NCI-H526 (cell line): ENCODE results near the gene DMTF1.
"Not testable (repeated sequence)": the region's sequence is repeated elsewhere in the genome, so short reads cannot be mapped to it uniquely, and the experiment has no call there.

Source experiments
- DNase-seq, 2 experiments: peaks; one replicate each; lab custom pipeline; 2025; lab: John Stamatoyannopoulos, UW

Gene DMTF1, protein sequence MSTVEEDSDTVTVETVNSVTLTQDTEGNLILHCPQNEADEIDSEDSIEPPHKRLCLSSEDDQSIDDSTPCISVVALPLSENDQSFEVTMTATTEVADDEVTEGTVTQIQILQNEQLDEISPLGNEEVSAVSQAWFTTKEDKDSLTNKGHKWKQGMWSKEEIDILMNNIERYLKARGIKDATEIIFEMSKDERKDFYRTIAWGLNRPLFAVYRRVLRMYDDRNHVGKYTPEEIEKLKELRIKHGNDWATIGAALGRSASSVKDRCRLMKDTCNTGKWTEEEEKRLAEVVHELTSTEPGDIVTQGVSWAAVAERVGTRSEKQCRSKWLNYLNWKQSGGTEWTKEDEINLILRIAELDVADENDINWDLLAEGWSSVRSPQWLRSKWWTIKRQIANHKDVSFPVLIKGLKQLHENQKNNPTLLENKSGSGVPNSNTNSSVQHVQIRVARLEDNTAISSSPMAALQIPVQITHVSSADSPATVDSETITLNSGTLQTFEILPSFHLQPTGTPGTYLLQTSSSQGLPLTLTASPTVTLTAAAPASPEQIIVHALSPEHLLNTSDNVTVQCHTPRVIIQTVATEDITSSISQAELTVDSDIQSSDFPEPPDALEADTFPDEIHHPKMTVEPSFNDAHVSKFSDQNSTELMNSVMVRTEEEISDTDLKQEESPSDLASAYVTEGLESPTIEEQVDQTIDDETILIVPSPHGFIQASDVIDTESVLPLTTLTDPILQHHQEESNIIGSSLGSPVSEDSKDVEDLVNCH

DNA sequence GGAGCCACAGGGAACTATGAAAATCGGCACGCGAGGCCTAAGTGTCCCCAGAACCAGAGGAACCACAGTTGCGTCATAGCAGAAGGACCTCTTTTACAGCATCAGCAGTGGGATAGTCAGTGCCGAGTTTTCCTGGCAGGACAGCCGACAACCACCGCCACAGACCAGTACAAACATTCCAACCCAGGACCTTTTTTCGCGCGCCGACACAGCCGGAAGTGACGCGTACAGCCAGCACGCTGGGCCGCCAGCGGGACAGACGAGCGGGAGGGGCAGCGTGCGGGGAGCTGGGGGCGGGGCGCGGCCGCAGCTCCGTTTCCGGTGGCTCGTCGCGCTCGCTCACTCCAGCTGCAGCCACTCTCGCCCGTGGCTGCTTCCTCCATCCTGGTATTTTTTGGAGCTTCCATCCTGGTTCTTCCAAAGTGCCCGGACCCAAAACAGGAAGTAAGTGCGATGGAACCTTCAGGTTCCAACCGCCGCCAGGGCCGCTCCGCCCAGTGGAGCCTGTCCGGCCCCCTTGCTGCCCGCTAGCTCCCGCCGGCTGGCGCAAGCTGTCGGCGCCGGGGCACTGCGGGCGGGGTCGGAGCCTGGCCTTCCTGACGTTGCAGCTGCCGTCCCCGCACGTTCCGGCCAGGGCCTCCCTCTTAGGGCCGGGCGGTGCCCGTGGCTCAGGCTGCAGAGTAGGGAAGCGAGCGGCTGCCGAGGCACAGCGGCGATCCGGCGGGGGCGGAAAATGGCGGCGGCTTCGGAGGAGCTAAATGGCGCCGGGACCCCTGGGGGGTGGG lies at the start of gene DMTF1:
DMTF1 (plus strand) TSS at position 342 of the 785 bp plus-strand sequence. CDS start 12,489 bp downstream, outside the sequence.
- peak; percentile 96 to 98 for DNase-seq

DNA sequence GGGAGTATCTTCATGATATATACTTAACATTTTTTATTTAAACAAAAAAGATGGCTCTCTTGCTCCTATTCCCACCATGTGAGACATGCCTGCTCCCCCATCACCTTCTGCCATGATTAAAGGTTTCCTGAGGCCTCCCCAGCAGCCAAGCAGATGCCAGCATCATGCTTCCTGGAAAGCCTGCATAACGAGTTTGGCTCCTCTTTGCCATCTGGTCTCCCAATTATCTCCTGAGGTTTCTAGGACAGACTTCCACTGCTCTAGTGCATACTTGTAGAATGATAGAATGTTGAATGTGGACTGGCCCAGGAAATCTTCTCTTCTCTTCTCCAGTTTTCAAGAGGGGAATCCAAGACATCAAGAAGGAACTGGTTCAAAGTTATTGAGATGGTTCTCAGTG lies 46.9 kb upstream of the DMTF1 start:
- DNase-seq: no peak

DNA sequence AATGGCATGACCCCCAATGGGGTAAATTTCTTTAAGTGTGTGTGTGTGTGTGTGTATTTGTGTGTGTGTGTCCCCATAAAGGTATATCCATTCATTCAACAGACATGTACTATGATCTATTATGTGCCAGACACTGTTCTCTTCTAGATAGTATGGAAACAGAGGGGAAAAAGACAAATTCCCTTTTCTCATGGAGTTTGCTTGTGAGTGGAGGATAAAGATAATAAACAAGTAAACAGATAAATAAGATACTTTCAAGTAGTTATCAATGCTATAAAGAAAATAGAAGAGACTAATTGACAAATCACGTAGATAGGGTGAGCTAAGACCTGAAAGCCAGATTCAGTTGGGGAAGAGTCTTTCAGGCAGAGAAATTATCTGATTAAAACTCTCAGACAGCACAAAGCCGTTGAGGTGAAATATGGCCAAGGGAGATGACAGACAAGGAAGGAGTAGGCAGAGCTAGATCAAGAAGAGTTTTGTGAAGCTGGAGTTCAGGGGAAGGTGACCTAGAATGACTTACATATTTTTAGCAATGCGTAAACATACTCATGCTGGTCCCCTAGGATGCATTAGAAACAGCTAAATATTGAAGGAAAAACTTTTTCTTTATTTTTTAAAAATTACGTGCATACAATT lies 45.2 kb upstream of the DMTF1 start:
- DNase-seq: no peak

DNA sequence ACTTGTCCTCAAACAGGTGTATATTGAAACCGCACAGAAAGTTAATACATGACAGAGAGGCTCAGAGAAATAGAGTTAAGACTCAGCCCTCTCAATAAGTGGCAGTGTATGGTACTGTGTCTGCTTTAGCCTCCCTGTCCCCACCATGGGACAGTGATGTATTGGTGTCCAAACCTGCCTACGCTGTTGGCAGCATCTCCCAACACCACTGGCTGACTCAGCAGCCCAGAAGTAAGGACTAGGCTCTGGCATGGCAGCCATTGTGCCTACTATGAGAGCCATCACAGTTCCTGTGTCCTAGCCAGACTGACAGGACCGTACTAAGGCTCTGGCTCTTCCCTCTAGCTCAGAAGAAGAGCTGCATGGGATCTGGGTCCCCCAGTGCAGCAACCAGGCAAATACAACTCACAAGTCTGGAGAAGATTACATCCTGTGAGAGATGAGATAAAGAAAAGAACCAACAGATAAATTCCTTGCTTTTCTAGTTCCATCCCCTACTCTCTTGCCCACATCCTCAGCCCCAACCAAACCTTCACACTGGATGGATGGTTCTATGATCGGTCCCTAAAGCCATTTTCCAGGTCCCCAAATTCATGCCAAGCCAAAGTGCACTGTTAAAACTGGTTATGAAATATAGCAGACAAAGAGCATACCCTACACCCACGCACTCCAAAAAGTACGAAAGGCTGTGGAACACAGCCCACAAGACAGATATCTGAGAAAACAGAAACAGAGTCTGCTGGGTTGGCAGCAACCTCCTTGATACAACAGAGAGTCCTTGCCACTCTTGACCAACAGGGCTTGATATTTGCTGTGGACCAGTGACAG lies 44.1 kb upstream of the DMTF1 start:
- no peak for DNase-seq

DNA sequence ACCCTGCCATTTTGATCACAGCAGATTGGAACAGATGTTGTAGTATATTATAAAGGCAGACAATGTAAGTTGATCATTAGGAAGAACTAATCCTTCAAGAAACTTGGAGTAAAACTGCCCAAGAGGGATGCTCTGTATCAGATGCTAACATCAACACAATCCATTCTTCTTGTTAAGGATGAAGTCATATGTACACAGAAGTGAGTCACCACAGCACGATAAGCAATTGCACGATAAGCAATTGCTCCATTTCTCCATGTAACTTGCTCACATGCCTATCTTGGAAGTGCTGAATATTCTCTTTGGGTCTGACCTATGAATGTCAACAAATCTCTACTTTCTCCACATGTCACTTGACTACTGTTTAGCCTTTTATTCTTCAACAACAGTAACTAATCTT lies 41.5 kb upstream of the DMTF1 start:
- DNase-seq: no peak

DNA sequence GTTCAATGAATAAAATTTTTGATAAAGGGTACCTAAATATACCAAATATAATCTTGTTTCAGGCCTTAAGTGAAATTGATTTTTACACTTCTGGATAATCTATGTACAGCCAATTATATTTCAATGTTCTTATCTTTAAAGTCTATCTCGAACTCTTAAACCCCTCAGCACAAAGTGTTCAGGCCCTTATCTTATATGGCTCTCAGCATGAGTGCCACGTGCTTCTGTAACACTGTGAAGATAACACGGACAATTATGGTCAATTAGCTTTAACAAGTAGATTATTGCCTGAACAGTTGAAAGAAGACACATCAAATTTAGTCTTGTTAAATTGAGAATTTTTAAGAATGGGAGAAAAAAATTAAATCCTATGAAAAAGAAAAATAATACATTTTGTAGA lies 40.4 kb upstream of the DMTF1 start:
- DNase-seq: no peak

DNA sequence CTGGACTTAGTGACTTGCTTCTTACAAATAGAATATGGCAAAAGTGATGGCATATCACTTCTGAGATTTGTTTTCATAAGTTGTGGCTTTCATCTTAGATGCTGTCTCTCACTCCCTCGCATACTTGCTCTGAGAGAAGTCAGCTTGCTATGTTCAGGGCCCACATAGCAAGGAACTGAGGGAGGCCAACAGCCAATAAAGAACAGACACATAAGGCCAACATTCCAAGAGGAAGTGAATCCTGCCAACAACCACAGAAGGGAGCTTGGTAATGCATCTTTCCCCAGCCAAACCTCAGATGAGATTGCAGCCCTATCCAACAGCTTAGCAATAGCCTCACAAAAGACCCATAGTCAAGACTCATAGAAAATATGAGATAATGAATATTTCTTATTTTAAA lies 39.2 kb upstream of the DMTF1 start:
- no peak for DNase-seq

DNA sequence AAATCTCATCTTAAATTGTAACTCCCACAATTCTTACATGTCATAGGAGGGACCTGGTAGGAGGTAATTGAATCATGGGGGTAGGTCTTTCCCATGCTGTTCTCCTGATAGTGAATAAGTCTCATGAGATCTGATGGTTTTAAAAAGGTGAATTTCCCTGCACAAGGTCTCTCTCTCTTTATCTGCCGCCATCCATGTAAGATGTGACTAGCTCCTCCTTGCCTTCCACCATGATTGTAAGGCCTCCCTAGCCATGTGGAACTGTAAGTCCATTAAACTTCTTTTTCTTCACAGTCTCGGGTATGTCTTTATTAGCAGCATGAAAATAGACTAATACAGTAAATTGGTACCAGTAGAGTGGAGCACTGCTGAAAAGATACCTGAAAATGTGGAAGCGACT lies 38.3 kb upstream of the DMTF1 start:
- DNase-seq: not testable (repeated sequence)

DNA sequence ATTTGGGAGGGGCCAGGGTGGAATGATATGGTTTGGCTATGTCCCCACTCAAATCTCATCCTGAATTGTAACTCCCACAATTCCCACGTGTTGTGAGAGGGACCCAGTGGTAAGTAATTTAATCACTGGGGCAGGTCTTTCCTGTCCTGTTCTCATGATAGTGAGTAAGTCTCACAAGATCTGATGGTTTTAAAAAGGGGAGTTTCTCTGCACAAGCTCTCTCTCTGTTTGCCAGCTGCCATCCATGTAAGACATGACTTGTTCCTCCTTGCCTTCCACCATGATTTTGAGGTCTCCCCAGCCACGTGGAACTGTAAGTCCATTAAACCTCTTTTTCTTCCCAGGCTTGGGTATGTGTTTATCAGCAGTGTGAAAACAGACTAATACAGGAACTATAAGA lies 36.5 kb upstream of the DMTF1 start:
- not testable (repeated sequence) for DNase-seq

DNA sequence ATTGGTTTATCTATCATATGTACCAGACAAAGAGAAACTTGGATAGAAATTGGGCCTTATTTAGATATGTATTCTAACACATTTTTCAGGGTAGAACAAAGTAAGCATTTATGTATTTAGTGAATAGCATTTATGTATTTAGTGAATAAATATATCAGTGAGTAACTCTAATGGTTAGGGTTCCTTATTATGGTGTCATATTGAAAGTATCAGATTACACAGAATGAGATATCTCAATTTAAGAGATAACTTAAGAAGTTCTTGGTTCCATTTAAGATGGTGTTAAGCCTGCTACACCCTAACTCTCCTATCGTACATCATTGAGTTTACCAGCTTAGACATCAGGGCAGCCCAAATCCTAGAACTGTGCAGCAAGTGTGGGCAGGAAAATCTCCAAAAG lies 35.9 kb upstream of the DMTF1 start:
- no peak for DNase-seq

DNA sequence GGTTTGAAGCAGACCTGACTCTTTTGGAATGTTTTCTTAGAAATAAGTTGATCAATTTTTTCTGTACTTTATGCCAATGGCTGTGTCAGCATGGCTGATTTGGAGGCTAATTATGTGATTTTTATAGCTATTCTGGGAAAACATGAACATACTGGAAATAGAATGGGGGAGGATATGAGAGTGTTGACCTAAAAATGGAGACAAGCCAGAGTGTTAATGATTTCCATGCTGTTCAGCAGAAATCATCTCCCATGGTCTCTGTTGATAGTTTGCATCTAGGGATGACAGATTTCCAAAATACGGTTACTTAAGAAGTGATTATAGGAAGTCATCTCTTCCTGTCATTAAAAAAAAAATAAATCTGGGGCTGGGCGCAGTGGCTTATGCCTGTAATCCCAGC lies 32.7 kb upstream of the DMTF1 start:
- DNase-seq: no peak

DNA sequence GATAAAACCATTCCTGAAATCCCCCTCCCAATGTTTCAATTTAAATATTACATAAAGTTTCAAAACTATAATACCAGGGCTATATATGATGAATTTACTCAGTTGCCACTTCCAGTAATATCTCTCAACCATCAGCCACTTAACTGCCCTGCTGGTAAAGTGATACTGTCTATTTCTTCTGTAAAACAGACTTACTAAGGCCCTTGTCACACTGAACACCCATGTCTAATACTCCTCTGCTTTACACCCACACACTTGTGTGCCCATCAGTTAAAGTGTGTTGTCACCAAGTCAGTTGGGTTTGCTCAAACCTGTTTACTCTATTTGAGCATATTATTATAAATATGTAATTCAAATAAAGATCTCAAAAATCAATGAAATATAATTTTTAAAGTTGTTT lies 29.1 kb upstream of the DMTF1 start:
- DNase-seq: no peak

DNA sequence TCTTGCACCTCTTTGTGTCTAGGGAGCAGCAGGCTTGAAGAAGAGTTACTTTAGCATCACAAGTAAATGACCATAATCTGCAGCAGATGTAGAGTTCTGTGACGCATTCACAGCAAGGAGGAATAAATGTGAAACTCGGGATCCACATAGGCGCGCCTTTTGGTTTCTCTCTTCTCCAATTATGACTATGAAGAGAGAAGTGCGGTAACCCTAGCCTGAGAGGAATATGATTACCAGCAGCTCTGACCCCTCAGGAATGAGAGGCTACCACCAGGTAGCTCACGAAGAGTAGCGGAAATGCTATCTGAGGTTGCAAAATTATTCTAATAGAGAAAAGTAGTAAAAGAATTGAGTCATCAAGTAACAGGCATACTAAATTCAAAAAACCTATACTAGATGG lies 25.2 kb upstream of the DMTF1 start:
- DNase-seq: no peak

DNA sequence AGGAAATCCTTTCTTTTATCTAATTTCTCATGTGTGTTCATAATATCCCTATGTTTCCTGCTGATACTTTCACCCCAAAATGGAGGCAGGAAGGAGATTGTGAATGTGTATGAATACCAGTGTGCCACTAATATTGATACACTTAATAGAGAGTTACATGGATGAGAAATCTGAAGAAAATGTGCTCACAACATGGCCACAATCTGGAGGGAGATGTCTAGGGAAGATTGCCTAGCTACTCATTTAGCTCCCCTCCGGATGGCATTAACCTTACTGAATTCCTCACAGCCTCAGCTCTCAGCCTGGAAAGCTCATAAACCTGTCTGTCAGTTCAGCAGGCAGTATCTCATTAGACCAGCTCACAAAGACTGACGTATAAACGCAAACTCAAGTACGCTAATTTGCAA lies 23.4 kb upstream of the DMTF1 start:
- DNase-seq: peak; percentile 63 to 66

DNA sequence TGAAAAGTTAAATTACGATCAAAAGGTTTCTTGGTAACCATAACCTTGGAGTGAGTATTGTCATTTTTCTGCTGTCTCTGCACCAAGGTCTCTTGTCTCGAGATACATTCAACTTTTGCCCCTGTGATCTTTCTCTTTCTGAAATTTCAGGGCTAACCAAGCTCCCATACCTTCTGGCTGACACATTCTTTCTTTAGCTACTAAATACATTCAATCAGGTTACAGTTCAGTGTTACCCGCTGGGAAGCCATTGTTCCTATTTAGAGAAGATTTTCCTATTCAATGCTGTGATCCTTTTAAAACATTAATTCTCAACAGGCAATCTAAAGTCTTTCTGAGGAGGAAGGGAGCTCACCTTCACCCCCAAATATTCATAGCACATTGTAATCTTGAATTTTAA lies 22.9 kb upstream of the DMTF1 start:
- no peak for DNase-seq

DNA sequence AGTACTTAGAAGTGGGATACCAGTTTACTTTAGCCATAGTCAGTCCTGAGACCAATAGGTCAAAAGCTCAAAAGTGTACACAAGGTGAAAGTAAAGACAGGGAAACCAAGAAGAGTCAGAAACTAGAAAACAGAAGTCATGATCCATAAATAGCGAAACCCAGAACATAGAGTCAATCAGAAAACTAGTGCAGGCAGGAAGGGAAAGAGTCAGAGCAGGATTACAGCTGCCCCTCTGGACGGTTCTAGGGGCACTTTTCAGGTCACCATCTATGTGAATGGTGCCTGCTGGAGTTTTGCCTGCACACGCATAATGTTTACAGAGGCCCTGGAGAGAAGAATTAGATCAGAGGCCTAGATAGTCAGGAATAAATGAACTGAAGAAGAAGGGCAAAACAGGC lies 22.4 kb upstream of the DMTF1 start:
- no peak for DNase-seq

DNA sequence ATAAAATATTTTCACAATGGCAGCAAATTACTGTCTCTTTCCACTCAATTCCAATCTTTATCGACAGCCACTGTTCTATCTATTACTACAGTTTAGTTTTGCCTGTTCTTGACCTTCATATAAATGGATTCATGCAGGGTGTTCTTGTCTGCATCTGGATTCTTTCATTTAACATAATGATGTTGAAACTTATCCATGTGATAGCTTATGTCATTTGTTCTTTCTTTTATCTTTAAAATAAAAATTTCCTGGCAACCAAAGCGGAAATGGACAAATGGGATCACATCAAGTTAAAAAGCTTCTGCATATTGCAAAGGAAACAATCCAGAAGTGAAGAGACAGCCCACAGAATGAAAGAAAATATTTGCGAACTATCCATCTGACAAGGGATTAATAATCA lies 20.5 kb upstream of the DMTF1 start:
- DNase-seq: no peak

DNA sequence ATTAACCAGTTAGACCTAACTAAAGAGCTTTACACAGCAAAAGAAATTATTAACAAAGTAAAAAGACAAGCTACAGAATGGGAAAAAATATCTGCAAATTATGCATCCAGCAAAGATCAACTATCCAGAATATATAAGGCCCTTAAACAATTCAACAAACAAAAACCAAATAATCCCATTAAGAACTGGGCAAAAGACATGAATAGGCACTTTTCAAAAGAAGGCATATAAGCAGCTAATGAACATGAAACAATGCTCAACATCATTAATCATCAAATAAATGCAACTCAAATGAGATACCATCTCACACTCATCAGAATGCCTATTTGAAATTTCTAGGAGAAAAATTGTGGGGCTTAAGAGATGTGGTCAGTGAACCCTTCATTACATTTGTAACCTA lies 15.0 kb upstream of the DMTF1 start:
- DNase-seq: no peak

DNA sequence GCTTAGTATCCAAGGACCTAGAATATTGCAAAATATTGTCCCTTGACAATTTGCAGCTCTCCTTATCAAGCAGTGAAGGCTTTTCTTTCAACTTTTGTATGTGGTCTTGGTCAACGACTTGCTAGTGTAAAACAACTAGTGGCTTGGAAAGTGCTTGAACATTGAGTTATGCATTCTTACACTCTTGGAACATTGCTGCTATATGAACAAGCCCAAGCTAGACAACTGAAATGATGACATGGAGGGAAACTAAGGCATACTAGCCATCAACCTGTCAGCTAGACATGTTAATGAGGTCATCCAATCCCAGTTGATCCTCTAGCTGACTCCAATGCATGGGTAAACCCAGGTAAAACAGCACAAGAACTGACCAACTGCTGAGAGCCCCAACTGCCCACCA lies 12.7 kb upstream of the DMTF1 start:
- DNase-seq: no peak

DNA sequence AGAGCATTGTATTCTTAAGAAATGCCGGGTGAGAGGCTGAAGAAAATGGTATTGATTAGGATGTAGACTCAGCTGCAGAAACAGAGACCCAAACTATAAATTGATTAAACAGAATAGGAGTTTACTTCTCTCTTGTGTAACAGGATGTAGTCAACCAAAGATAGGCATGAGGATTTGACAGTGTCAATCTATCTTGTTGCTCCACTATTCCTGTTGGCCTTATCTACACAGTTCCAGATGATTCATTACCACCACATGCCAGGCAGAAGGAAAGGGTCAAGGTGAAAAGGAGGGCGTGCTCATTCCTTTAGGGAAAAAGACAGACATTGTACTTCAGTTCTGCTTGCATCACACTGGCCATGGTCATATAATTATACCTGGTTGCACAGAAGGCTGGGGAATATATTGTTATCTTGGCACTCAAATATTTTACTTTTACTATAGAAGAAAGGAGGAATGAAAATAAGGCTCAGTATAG lies 11.9 kb upstream of the DMTF1 start:
- no peak for DNase-seq

DNA sequence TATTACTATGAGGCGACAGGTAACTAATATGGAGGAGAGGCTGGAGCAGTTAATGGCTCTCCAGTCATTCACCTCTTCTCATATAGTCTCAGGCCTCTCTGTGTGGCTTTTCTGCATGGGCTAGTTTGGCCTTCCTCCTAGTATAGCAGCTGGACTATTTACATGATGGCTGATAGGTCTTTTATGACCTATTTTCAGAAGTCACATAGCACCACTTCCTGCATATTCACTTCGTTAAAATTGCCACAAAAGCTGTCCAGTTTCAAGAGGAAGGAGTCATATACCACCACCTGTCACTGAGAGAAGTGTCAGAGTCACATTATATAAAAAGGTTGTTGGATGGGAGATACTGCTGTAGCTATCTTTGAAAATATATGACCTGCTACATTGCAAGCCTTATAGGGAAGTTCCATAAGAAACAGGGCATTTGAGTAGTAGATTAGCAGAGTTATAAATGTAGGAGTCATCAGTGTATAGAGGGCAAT lies 8.0 kb upstream of the DMTF1 start:
- no peak for DNase-seq
